Neuronal stem cell (in vitro differentiated cells): ENCODE results near the gene RAB11B.
"Not testable (repeated sequence)": the region's sequence is repeated elsewhere in the genome, so short reads cannot be mapped to it uniquely, and the experiment has no call there.

Experiments used
- DNase-seq: peaks from one replicate; pipeline ENCODE4 v3.0.0-alpha.2; 2013; ENCODE audit warnings: low spot score
- H2AFZ ChIP-seq: one replicate; pipeline ENCODE4 v1.6.1; 2013; ENCODE audit warnings: mild to moderate bottlenecking, low read length, inconsistent platforms
- H2AK5ac ChIP-seq: 2 replicates; pipeline ENCODE4 v1.6.1; 2013; ENCODE audit warnings: low read depth, mild to moderate bottlenecking, inconsistent platforms, low read length, moderate library complexity, mixed read lengths
- H2BK120ac ChIP-seq: 2 replicates; pipeline ENCODE4 v1.6.1; 2013; ENCODE audit warnings: low read depth, mild to moderate bottlenecking, inconsistent platforms, low read length, moderate library complexity, mixed read lengths
- H2BK12ac ChIP-seq: one replicate; pipeline ENCODE4 v1.6.1; 2013; ENCODE audit warnings: low read length, inconsistent platforms
- H2BK15ac ChIP-seq: 2 replicates; pipeline ENCODE4 v1.6.1; 2013; ENCODE audit warnings: mild to moderate bottlenecking, low read length, inconsistent platforms, mixed read lengths
- H2BK5ac ChIP-seq: one replicate; pipeline ENCODE4 v1.6.1; 2013; ENCODE audit warnings: inconsistent platforms, mild to moderate bottlenecking, low read length, moderate library complexity
- H3K14ac ChIP-seq: one replicate; pipeline ENCODE4 v1.6.1; 2013; ENCODE audit warnings: low read length, inconsistent platforms
- H3K18ac ChIP-seq: 2 replicates; pipeline ENCODE4 v1.6.1; 2013; ENCODE audit warnings: low read length, inconsistent platforms
- H3K23ac ChIP-seq: 2 replicates; pipeline ENCODE4 v1.6.1; 2013; ENCODE audit warnings: low read depth, mild to moderate bottlenecking, mixed read lengths, low read length, inconsistent platforms; ENCODE audit not compliant: poor library complexity
- H3K27ac ChIP-seq: replicated peaks from 3 replicates; pipeline ENCODE4 v1.5.1; 2013; ENCODE audit warnings: low read length, inconsistent platforms
- H3K27me3 ChIP-seq, 3 experiments: 2 replicates each; pipeline ENCODE4 v1.6.1; 2013; ENCODE audit warnings: low read length in 3 of 3, mild to moderate bottlenecking in 2 of 3, inconsistent platforms in 1 of 3, low read depth in 1 of 3, mixed read lengths in 1 of 3, moderate library complexity in 1 of 3; ENCODE audit not compliant: control insufficient read depth in 3 of 3, insufficient read depth in 3 of 3
- H3K36me3 ChIP-seq, 2 donors: replicated peaks in 1 of 2; 2 replicates each; pipeline ENCODE4 v1.6.1; 2013; ENCODE audit warnings: low read length in 2 of 2; ENCODE audit not compliant: control insufficient read depth in 2 of 2, insufficient read depth in 2 of 2
- H3K4ac ChIP-seq: 2 replicates; pipeline ENCODE4 v1.6.1; 2013; ENCODE audit warnings: inconsistent platforms, mild to moderate bottlenecking, low read length, moderate library complexity
- H3K4me1 ChIP-seq, 2 donors: 1 replicate in 1 of 2; 2 replicates in 1 of 2; pipeline ENCODE4 v1.6.1; 2013; ENCODE audit warnings: low read length in 2 of 2, low read depth in 1 of 2; ENCODE audit not compliant: control insufficient read depth in 2 of 2, insufficient read depth in 1 of 2
- H3K4me2 ChIP-seq: one replicate; pipeline ENCODE4 v1.6.1; 2013; ENCODE audit warnings: mild to moderate bottlenecking, low read length, inconsistent platforms; ENCODE audit not compliant: insufficient read depth, poor library complexity, severe bottlenecking
- H3K4me3 ChIP-seq, 2 donors: 2 replicates each; pipeline ENCODE4 v1.5.1; 2013; ENCODE audit warnings: low read length in 2 of 2, mild to moderate bottlenecking in 2 of 2, inconsistent platforms in 1 of 2, moderate library complexity in 1 of 2
- H3K79me1 ChIP-seq: one replicate; pipeline ENCODE4 v1.6.1; 2013; ENCODE audit warnings: low read depth, mild to moderate bottlenecking, inconsistent platforms, low read length, moderate library complexity
- H3K9ac ChIP-seq: one replicate; pipeline ENCODE4 v1.6.1; 2013; ENCODE audit warnings: mild to moderate bottlenecking, low read depth, low read length, inconsistent platforms; ENCODE audit not compliant: poor library complexity
- H3K9me3 ChIP-seq, 2 donors: replicated peaks in 1 of 2; 2 replicates each; pipeline versions ENCODE3 to v1.6.1; 2013; ENCODE audit warnings: low read length in 2 of 2, mild to moderate bottlenecking in 2 of 2, inconsistent platforms in 1 of 2, low read depth in 1 of 2, mixed read lengths in 1 of 2, moderate library complexity in 1 of 2; ENCODE audit not compliant: control insufficient read depth in 2 of 2, insufficient read depth in 1 of 2
- H4K8ac ChIP-seq: one replicate; pipeline ENCODE4 v1.6.1; 2013; ENCODE audit warnings: low read depth, mild to moderate bottlenecking, inconsistent platforms, low read length, moderate library complexity
- H4K91ac ChIP-seq: one replicate; pipeline ENCODE4 v1.6.1; 2013; ENCODE audit warnings: low read length, low read depth, mild to moderate bottlenecking, inconsistent platforms; ENCODE audit not compliant: poor library complexity
- WGBS, 2 donors: extraction: QIAGEN DNeasy Blood & Tissue Kit; methylation state at CpG; one replicate each; pipeline ENCODE4 v1.1.7; 2013; ENCODE audit warnings: missing lambda C conversion rate in 2 of 2, mixed read lengths in 1 of 2; ENCODE audit not compliant: insufficient read length in 2 of 2, insufficient replicate concordance in 1 of 2; ENCODE audit errors: extremely low coverage in 2 of 2; 5-methylcytosine and 5-hydroxymethylcytosine counted together

RAB11B gene

GRCh38 chr19:8376373-8376974, 13.7 kb upstream of the RAB11B start:
- H2BK120ac ChIP-seq, H2AK5ac ChIP-seq, H3K14ac ChIP-seq: not testable (repeated sequence)

GRCh38 chr19:8377598-8377997, 12.6 kb upstream of the RAB11B start:
- no peak overlapping the region for H2BK12ac ChIP-seq
- no peak overlapping the region for H2BK15ac ChIP-seq
- H2BK5ac ChIP-seq = no peak overlapping the region
- H3K23ac ChIP-seq = no peak overlapping the region
- no peak overlapping the region for H2AK5ac ChIP-seq
- no peak overlapping the region for H3K14ac ChIP-seq
- H3K18ac ChIP-seq = no peak overlapping the region
- H3K27ac ChIP-seq = no peak overlapping the region
- H4K91ac ChIP-seq = no peak overlapping the region
- H3K4me1 ChIP-seq = no peaks in the 10 kb centered on the region
- WGBS, 2 donors = no CpG with 5 or more reads among the region's 1 CpG
- H3K79me1 ChIP-seq = no peaks in the 10 kb centered on the region
- H3K36me3 ChIP-seq = peaks cover 2 to 11% of the 10 kb centered on the region in 2 donors
- no peak overlapping the region for H3K4me3 ChIP-seq
- H3K4me2 ChIP-seq = no peak overlapping the region
- no peaks in the 10 kb centered on the region for H3K27me3 ChIP-seq
- no peak overlapping the region for H2AFZ ChIP-seq
- H3K9me3 ChIP-seq = no peaks in the 10 kb centered on the region
- H3K4ac ChIP-seq = no peak overlapping the region
- no peak for DNase-seq
- H4K8ac ChIP-seq = no peak overlapping the region
- no peak overlapping the region for H3K9ac ChIP-seq
- no peak overlapping the region for H2BK120ac ChIP-seq

More at GRCh38 chr19:8376373-8376974, 13.7 kb upstream of the RAB11B start:
- not testable (repeated sequence) for H2AFZ ChIP-seq, H2BK12ac ChIP-seq, H4K8ac ChIP-seq, H4K91ac ChIP-seq, H3K18ac ChIP-seq, H3K4me3 ChIP-seq, H3K4ac ChIP-seq, H3K23ac ChIP-seq, H3K4me1 ChIP-seq, H2BK5ac ChIP-seq, DNase-seq, H3K27ac ChIP-seq, H3K9me3 ChIP-seq, H3K79me1 ChIP-seq, H2BK15ac ChIP-seq, H3K4me2 ChIP-seq, H3K27me3 ChIP-seq, H3K9ac ChIP-seq
- H3K36me3 ChIP-seq = peaks cover 2 to 11% of the 10 kb centered on the region in 2 donors
- no CpG with 5 or more reads among the region's 10 CpGs for WGBS, 2 donors

GRCh38 chr19:8379156-8379891, 10.8 kb upstream of the RAB11B start:
- H4K8ac ChIP-seq, H4K91ac ChIP-seq, H3K4me2 ChIP-seq, H2BK15ac ChIP-seq, H3K79me1 ChIP-seq, H3K4ac ChIP-seq, H3K27ac ChIP-seq, DNase-seq, H3K14ac ChIP-seq, H2BK5ac ChIP-seq, H2AFZ ChIP-seq, H3K9ac ChIP-seq, H2BK12ac ChIP-seq, H3K4me3 ChIP-seq, H2AK5ac ChIP-seq, H3K9me3 ChIP-seq, H3K4me1 ChIP-seq, H3K18ac ChIP-seq, H3K36me3 ChIP-seq, H3K23ac ChIP-seq, H2BK120ac ChIP-seq, H3K27me3 ChIP-seq: not testable (repeated sequence)
- no CpG with 5 or more reads among the region's 13 CpGs for WGBS, 2 donors

- H3K4me2 ChIP-seq, DNase-seq, H3K27me3 ChIP-seq, H3K79me1 ChIP-seq, H3K18ac ChIP-seq, H2BK120ac ChIP-seq, H2AK5ac ChIP-seq, H3K27ac ChIP-seq, H3K36me3 ChIP-seq, H2BK12ac ChIP-seq, H3K4ac ChIP-seq, H4K91ac ChIP-seq, H4K8ac ChIP-seq, H2AFZ ChIP-seq, H3K9me3 ChIP-seq, H2BK5ac ChIP-seq, H2BK15ac ChIP-seq, H3K4me1 ChIP-seq, H3K9ac ChIP-seq, H3K4me3 ChIP-seq, H3K14ac ChIP-seq, H3K23ac ChIP-seq: not testable (repeated sequence)
- WGBS, 2 donors = no CpG with 5 or more reads among the region's 4 CpGs
Measured at GRCh38 chr19:8384569-8384968, 5.6 kb upstream of the RAB11B start.
